GM15510 (cell line): ENCODE measurements around the gene RSAD1.

Source experiments
- POLR2A ChIP-seq: IDR thresholded peaks from 3 replicates; pipeline ENCODE4 v1.6.1; 2011; ENCODE audit warnings: borderline replicate concordance; ENCODE audit not compliant: insufficient read length; ENCODE audit errors: extremely low read depth

Gene RSAD1

DNA sequence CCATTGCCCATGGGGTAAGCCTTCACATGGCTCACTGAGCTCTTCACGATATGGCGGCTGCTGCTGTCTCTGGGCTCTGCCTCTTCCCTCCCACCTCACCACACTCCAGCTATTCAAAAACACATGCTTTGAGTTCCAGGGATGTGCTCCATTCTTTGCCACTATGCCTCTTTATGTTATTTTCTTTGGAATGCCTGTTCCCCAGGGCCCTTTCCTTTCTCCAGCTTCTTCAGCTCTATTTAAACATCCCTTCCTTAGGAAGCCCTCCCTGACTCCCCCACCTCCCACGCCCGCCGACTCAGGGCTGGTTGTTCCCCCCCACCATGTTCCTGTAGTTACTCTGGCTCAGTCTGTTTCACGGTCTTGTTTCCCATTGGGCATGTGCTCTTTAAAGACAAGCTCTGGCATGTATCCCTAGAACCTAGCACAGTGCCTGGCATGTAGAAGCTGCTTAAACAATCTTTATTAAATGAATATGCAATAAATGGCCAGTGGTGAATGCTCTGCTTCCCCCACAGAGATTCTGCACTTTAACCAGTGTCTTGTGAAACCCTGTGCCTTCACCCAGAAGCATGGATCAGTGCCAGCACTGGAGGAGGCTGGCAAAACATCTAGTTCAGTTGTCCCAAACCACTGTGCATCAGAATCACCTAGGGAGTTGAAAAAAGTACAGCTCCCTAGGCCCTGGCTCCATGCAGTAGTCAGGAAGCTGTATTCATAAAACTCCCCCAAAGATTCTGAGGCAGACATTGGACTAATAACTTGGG is 36.5 kb downstream of the RSAD1 start:
- no peak for TF ChIP-seq POLR2A

DNA sequence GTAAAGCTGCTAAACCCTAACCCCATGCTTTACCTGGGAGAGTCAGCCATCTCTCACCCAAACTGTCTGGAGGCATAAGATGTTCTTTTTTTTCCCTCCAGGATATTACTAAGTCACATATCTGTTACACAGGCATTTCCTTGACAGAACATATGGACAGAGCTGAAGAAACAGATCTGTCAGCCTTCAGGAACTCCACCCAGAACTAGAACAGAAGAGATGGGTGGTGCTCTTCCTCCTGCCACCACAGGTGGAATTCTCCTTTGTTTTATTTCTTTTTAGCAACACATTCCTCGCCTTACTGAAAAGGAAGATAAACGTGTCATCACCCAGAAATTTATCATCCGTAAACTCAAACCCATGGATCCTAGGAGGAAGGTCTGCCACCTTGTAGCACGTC is 38.4 kb downstream of the RSAD1 start:
- no peak for TF ChIP-seq POLR2A

DNA sequence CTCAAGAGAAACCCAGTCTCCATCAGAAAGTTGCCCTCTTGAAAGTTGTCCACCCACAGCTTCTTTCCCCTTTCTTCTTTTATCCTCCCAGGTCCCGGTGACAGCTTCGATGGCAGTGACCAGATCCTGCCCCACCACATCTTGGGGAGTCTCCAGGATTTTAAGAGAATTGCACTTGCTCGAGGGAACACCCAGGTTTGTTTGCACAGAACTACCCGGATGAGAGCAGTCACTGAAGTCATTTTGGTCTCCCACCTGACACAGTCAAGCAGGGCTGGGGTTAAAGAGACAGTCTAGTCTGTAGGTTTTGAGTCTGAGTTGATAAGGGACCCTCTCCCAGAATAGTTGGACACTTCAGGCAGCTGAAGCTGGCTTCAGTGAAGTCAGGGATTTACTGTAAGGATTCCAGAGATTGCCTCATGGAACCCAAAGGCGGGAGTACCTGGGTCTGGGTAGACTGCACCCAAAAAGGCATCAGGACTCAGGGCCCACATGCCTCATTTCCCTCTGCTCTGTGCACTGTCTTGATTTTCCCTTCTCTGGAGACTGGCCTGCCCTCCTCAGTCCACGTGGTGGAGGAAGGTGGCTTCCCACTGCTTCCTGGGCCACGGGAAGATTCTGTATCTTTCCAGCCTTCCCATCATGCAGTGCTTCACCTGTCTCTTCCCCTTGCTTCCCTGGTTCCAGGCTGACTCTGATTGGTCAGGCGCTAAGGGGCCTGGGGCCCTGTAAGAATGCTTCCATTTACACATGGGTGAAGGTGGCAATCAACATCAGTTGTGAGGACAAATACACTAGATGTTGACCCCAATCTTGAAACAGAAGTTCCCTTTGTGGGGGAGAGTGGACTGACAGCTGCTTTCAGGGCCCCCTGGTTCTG is 39.1 kb downstream of the RSAD1 start:
- no peak for TF ChIP-seq POLR2A

DNA sequence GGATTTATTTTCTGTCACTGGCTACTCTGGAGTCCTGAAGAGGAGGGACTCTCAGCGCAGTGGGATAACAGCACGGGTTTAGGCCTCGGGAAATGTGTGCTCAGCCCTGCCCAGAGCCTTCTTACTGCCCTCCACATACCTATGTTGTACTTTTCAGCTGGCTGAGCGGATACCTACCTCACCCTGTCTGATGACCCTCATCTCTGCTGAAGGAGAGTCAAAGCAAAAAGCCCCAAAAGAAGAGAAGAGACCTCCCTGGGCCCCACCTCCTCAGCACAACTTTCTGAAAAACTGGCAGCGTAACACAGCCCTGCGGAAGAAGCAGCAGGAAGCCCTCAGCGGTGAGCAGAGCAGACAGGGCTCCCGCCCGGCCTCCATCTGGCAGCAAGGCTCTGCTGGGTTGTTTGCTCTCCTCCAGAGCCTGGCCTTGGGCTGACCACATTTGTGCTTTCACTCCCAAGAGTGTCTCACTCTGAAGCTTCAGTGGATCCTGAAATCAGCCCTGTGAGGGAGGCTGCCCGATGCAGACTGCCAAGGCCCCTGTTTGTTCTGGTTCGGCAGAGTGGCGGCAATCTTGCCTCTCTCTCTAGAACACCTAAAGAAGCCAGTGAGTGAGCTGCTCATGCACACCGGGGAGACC is 39.8 kb downstream of the RSAD1 start:
- TF ChIP-seq POLR2A = no peak

DNA sequence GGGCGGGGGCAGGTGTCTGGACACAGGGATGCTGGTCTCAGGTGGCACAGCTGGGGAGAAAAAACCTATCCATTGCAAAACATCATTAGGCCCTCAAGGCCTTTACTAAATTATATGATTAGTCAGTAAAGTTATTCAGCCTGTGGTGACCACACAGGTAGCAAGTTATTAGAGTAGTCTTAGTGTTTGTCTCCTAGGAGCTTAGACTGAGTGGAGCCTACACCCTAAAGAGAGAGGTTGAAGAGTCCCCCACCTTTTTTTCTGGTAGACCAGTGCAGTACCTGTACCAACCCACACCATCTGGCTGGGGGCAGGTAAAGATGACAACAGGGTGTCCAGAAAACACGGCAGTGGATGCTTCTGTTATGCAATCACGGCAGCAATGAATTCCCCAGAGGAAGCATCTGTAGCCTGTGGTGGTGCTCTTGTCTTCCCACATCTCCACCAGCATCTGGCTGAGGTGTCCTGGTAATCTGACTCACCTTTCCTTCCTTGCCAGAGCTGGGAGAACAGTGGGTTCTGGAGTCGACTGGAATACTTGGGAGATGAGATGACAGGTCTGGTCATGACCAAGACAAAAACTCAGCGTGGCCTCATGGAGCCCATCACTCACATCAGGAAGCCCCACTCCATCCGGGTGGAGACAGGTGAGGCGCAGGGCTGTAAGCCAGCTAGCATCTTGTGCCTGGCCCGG is 40.6 kb downstream of the RSAD1 start:
- TF ChIP-seq POLR2A = no peak

DNA sequence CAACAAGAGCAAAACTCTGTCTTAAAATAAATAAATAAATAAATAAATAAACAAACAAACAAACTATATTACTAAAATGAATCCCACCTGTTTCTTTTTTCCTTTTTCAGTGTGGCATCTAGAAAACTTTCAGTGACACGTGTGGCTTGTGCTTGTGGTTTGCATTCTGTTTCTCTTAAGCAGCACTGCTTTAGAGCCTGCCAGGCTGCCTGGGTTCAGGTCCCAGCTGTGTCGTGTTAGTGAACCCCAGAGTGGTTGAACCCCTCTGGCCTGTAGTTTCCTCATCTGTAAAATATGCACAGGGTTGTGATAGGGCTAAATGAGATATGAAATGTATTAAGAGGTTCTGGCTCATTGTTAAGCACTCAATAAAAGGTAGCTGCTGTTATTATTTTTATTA is 41.8 kb downstream of the RSAD1 start:
- TF ChIP-seq POLR2A = no peak

DNA sequence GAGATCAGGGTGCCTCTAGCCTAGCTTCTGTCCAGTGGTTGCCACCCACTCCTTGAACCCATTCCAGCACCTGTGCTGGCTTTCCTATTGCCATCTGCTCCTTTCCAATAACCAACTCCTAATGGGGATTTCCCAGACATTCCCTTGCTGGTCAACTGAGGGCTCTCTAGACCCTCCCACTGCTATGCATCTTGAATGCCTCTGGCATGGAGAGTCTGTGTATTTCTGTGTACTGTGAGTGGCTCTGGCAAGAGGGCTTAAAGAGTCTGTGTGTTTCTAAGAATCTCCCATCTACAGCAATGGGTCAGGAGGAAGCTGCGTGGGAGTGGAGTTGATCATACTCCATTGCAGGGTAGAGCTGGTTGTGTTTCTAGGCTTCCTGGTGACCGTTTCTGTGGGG is 42.9 kb downstream of the RSAD1 start:
- TF ChIP-seq POLR2A = no peak

DNA sequence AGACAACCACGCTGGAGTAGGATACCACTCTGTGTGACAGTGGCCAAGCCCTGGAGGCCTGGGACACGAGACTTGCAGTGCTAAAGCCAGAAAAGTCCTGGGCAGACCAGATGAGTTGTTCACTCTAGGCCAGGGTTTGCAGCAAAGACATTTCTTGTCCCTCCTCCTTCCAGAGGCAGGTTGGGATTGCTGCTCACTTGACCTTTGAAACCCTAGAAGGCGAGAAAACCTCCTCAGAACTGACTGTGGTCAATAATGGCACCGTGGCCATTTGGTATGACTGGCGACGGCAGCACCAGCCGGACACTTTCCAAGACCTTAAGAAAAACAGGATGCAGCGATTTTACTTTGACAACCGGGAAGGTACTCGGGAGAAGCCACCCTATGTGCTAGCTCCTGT is 44.1 kb downstream of the RSAD1 start:
- no peak for TF ChIP-seq POLR2A

DNA sequence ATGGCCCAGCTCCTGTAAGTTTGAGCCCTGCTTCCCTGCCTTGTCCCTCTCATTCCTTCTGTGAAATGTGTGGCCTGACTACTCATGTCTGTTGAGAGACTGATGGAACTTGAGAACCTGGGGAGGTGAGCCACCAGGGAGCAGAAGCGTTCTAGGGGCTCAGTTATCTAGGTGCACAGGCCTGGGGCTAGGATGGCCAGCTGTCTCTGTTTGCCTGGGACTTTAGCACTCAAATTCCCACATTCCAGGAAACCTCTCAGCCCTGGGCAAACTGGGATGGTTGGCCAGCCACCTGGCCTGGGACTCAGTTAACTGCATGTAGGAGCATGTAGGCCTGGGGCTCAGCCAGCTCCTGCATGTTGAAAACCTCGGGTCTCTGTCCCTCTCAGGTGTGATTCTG is 44.5 kb downstream of the RSAD1 start:
- no peak for TF ChIP-seq POLR2A

DNA sequence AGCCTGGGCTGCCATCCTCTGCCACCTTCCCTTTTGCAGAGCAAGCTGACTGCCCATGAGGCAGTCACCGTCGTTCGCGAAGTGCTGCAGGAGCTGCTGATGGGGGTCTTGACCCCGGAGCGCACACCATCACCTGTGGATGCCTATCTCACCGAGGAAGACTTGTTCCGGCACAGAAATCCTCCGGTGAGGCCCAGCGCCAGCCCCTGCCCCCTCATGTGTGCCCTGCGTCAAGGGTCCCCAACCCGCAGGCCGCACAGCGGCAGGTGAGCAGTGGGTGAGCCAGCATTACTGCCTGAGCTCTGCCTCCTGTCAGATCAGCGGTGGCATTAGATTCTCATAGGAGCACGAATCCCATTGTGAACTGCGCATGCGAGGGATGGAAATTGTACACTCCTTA is 46.2 kb downstream of the RSAD1 start:
- TF ChIP-seq POLR2A = no peak

DNA sequence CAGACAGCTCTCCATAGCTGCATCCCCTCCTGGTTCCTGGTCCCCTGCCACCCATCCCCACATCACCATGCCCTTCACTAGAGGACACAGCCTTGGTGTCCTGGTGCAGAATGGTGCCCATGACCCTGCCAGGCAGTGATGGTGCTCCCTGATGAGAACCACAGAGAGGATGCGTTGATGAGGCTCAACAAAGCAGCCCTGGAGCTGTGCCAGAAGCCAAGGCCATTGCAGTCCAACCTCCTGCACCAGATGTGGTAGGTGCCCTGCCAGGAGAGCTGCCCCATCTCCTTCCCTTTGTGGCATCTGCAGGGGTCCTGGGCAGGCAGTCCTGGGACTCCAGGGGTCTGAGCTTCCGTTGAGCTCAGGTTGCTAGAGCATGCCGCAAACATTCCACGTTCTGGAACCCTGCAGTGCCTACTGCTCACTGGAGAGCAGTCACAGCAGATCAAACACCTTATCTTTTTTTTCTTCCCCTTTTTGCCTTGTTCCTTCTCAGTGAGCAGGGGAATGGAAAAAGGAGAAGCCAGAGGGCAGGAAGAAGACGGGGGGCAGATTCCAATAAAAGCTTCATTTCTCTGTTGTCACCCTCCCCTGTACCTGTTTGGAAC is 48.6 kb downstream of the RSAD1 start:
- no peak for TF ChIP-seq POLR2A

DNA sequence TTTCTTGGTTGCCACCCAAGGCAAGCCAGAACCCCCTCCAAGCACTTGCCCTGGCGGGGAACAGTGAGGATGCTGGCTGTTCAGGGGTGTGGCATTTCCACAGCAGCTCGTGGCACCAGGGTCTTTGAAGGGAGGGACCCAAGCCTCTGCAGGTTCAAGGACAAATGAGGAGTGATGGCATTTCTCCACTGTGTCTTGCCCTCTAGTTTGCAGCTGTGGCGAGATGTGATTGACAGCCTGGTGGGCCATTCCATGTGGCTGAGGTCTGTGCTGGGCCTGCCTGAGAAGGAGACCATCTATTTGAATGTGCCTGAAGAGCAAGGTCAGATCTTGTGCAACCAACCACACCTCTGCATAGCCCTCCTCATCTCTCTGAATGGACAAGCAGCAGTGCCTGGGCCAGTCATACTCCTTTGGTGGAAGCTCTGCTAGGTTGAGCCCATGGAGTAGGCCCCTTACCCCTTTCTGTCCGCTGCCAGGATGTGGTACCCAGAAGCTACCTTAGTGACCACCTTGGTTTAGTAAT is 49.4 kb downstream of the RSAD1 start:
- TF ChIP-seq POLR2A = no peak

DNA sequence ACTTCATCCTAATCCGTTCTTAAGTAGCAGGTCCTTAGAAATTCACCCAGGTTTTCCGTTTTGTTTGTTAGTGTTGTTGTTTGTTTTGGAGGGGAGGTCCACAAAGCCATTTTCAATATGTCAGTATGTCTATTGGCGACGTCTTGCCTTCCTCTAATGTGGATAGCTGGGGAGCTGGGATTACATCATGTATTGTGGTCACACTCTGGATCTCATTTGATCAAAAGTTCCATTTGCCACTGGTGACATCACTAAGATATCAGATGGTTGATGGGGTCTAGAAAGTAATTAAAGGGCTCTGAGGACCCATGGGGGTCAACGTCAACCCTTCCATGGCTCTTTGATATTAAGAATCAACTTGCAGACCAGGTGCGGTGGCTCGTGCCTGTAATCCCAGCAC is 51.2 kb downstream of the RSAD1 start:
- no peak for TF ChIP-seq POLR2A

DNA sequence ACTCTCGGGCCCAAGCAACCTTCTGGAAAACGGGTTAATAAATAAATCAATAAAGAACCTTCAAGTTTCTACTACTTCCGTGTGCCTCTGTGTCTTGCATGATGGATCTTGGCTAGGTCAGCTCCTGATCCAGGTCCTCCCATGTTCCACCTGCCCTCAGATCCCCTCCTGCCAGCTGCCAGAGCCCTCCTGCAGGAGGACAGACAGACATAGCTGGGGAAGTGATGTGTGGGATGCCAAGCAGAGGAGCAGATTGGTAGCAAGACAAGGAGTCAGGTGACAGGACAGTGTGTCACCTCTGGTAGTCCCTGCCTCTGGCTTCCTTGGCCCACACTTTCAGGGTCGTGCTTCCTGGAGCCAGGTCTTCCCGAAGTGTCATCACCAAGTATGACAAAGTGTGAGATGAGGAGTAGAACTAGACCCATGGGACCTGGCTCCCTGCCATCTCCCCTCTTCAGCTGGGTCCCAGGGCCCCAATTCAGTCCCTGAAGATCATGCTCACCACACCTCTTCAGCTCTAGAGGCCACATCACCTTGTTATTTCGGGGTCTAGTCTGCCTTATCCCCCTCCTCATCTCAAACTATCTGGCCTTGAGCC is 52.9 kb downstream of the RSAD1 start:
- no peak for TF ChIP-seq POLR2A
